ENCODE measurements around the gene MYPOP. TPM values are rescaled to one million over a fixed set of nuclear protein-coding genes. Genes with fewer than 3 reads are reported as not detected.
A peak's percentile ranks its signal among the peaks of the same experiment; 100 is the strongest.

Gene MYPOP
- total and polyA plus RNA-seq, 2 donors (not counting 3 experiments of a cell fraction or from before 2014, with no cell fraction given): 3.9 to 9.0 TPM

DNA sequence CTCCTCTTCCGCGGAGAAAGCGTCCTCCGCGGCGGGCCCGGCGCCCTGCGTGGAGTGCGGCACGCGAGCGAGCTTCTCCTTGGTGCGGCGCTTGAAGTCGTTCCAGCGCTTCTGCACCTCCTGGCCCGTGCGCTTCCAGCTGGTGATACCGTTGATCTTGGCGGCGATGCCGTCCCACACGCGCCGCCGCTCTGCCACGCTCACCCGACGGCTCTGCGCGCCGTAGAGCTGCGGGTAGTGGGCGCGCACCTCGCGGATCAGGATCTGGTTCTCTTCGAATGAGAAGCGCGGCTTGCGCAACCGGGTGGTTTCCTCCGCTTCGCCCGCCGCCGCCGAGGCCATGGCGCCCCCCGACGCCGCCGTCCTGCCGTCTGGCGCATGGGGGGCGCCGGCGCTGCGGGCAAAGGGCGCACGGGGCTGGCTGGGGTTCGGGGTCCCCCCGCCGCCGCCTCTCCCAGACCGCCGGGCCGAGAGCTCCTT lies 941 bp downstream of the MYPOP start:
- Histone ChIP-seq H3K9me1 (replicated peaks; ENCODE audit: control insufficient read depth, extremely low read depth, insufficient read depth, low read length) (no peaks in the 10 kb centered on the region), H4K20me1 (replicated peaks; ENCODE audit: control insufficient read depth, extremely low read depth, insufficient read depth, low read length) (no peaks in the 10 kb centered on the region), H3K36me3 (ENCODE audit: control insufficient read depth in 2 of 2, extremely low read depth in 1 of 2, insufficient read depth in 2 of 2, low read length in 2 of 2) (no peaks in the 10 kb centered on the region), H2AFZ (ENCODE audit: low read depth, low read length) (peak overlapping the region; percentile 84), H3K9me3 (replicated peaks; ENCODE audit: control insufficient read depth, insufficient read depth, low read length) (no peaks in the 10 kb centered on the region), H3K4me2 (ENCODE audit: insufficient read depth, low read length) (peak overlapping the region; percentile 20), H3K79me2 (ENCODE audit: control insufficient read depth, insufficient read depth, low read length) (no peaks in the 10 kb centered on the region), H3K27me3 (ENCODE audit: control insufficient read depth in 2 of 2, insufficient read depth in 2 of 2, low read length in 2 of 2) (no peaks in the 10 kb centered on the region), H3K9ac (replicated peaks; ENCODE audit: extremely low read depth, insufficient read depth, low read length) (no peak overlapping the region), H3K27ac (ENCODE audit: insufficient read depth, low read depth, low read length) (no peak overlapping the region), H3K4me1 (ENCODE audit: control insufficient read depth, extremely low read depth, insufficient read depth, low read length) (peaks cover 7% of the 10 kb centered on the region), H3K4me3 (replicated peaks in 1 of 3; ENCODE audit: insufficient read depth in 1 of 3, low read depth in 1 of 3, low read length in 3 of 3) (peak overlapping the region; percentile 38 to 95 (median 55))
- TF ChIP-seq GATA2 (IDR thresholded peaks at IDR 0.05; ENCODE audit: insufficient read depth, insufficient read length, low read depth, low read length): no peak
- no peak for TF ChIP-seq POLR2A (IDR thresholded peaks at IDR 0.05; ENCODE audit: low read depth, low read length)
- dilution Hi-C loops (cut with MboI; ENCODE audit: extremely low pct_ligation_motif_present, low sequenced_read_pairs): no loop called here
- FAIRE-seq: no peak
- no TSS peak for BruUV-seq (replicated peaks)
- POLR2A ChIA-PET: interaction anchor here (1.0 kb wide), 1 partner anchor 15 kb away, joined by 3 read pairs; the partner anchor contains the start of gene IRF2BP1
- intact Hi-C loops (cut with micrococcal nuclease): no loop called here
- peak; percentile 30 for DNase-seq (ENCODE audit: low read depth, low spot score)
- CTCF ChIA-PET: interaction anchor here (1.0 to 2.1 kb wide), 6 partner anchors 9 to 127 kb away, joined by 3 to 7 read pairs (median 4); partner anchors contain the start of gene CCDC61

DNA sequence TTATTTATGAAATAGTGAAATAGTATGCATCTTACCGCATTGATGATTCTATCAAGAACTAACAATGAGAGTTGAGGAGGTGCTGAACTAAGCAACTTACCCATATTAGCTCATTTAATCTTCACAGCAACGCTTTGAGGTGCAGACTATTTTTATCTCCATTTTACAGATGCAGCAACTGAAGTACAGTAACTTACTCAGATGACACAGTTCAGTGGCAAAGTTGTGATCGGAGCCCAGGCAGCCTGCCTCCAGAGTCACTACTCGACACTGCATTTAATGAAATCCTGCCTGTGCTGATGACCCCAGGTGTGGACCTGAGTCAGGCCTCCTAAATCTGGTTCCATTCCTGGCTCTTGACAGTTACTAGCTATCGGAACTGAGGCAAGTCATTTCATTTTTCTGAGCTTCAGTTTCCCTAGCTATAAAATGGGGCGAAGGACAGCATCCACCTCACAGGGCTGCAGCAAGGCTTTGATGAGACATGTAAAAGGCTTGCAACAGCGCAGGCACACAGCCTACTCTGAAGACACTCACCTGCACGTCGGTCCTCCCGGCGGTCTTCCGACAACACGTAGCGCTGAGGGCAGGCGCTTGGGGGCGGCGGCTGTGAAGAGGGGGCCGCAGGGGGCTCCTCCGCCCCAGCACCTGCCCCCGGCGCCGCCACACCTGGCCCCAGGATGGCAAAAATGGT lies 1.5 kb downstream of the MYPOP start:
- no peaks in the 10 kb centered on the region for H4K20me1 ChIP-seq (replicated peaks; ENCODE audit: control insufficient read depth, extremely low read depth, insufficient read depth, low read length)
- ChIA-PET CTCF (interaction anchor here (1.0 to 1.8 kb wide), 6 partner anchors 8 to 116 kb away, joined by 3 to 4 read pairs (median 4); partner anchors contain the start of gene CCDC61), POLR2A (interaction anchor here (1.0 kb wide), 1 partner anchor 15 kb away, joined by 3 read pairs; the partner anchor contains the start of gene IRF2BP1)
- no peak overlapping the region for H3K9ac ChIP-seq (replicated peaks; ENCODE audit: extremely low read depth, insufficient read depth, low read length)
- no peak for DNase-seq (ENCODE audit: low read depth, low spot score)
- BruUV-seq (replicated peaks): no TSS peak
- peak overlapping the region; percentile 20 for H3K4me2 ChIP-seq (ENCODE audit: insufficient read depth, low read length)
- intact Hi-C loops (cut with micrococcal nuclease): no loop called here
- TF ChIP-seq, protein P1, sequence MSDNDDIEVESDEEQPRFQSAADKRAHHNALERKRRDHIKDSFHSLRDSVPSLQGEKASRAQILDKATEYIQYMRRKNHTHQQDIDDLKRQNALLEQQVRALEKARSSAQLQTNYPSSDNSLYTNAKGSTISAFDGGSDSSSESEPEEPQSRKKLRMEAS (IDR thresholded peaks at IDR 0.05; ENCODE audit: insufficient read depth, insufficient read length): no peak
- TF ChIP-seq POLR2AphosphoS5 (IDR thresholded peaks at IDR 0.05; ENCODE audit: insufficient read depth, low read depth, low read length) (no peak), FOS (IDR thresholded peaks at IDR 0.05; ENCODE audit: borderline replicate concordance, insufficient read depth, low read length) (no peak), EZH2 (IDR thresholded peaks at IDR 0.05; ENCODE audit: borderline replicate concordance, low read depth, low read length, severe bottlenecking) (no peak), JUN (IDR thresholded peaks at IDR 0.05; ENCODE audit: borderline replicate concordance, insufficient read depth, insufficient read length, low read depth) (no peak), MYC (IDR thresholded peaks at IDR 0.05; ENCODE audit: low read depth, low read length) (no peak), POLR2A (IDR thresholded peaks at IDR 0.05; ENCODE audit: low read depth, low read length) (no peak), GATA2 (IDR thresholded peaks at IDR 0.05; ENCODE audit: insufficient read depth, insufficient read length, low read depth, low read length) (no peak)
- TF ChIP-seq, protein P2, sequence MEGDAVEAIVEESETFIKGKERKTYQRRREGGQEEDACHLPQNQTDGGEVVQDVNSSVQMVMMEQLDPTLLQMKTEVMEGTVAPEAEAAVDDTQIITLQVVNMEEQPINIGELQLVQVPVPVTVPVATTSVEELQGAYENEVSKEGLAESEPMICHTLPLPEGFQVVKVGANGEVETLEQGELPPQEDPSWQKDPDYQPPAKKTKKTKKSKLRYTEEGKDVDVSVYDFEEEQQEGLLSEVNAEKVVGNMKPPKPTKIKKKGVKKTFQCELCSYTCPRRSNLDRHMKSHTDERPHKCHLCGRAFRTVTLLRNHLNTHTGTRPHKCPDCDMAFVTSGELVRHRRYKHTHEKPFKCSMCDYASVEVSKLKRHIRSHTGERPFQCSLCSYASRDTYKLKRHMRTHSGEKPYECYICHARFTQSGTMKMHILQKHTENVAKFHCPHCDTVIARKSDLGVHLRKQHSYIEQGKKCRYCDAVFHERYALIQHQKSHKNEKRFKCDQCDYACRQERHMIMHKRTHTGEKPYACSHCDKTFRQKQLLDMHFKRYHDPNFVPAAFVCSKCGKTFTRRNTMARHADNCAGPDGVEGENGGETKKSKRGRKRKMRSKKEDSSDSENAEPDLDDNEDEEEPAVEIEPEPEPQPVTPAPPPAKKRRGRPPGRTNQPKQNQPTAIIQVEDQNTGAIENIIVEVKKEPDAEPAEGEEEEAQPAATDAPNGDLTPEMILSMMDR (IDR thresholded peaks at IDR 0.05; ENCODE audit: extremely low read depth in 1 of 2, insufficient read depth in 1 of 2, low read depth in 1 of 2, low read length in 2 of 2): no peak
- H3K27ac ChIP-seq (ENCODE audit: insufficient read depth, low read depth, low read length): no peak overlapping the region
- H2AFZ ChIP-seq (ENCODE audit: low read depth, low read length): no peak overlapping the region
- H3K36me3 ChIP-seq (ENCODE audit: control insufficient read depth in 2 of 2, extremely low read depth in 1 of 2, insufficient read depth in 2 of 2, low read length in 2 of 2): peaks cover 0 to 4% of the 10 kb centered on the region in 2 experiments
- H3K9me3 ChIP-seq (replicated peaks; ENCODE audit: control insufficient read depth, insufficient read depth, low read length): no peaks in the 10 kb centered on the region
- no peaks in the 10 kb centered on the region for H3K9me1 ChIP-seq (replicated peaks; ENCODE audit: control insufficient read depth, extremely low read depth, insufficient read depth, low read length)
- peaks cover 7% of the 10 kb centered on the region for H3K4me1 ChIP-seq (ENCODE audit: control insufficient read depth, extremely low read depth, insufficient read depth, low read length)
- dilution Hi-C loops (cut with MboI; ENCODE audit: extremely low pct_ligation_motif_present, low sequenced_read_pairs): no loop called here
- no peaks in the 10 kb centered on the region for H3K27me3 ChIP-seq (ENCODE audit: control insufficient read depth in 2 of 2, insufficient read depth in 2 of 2, low read length in 2 of 2)
- H3K79me2 ChIP-seq (ENCODE audit: control insufficient read depth, insufficient read depth, low read length): no peaks in the 10 kb centered on the region
- no peak for FAIRE-seq
- H3K4me3 ChIP-seq (replicated peaks in 1 of 3; ENCODE audit: insufficient read depth in 1 of 3, low read depth in 1 of 3, low read length in 3 of 3): peak overlapping the region in 2 of 3 experiments; percentile 38 to 55

All from endothelial cell of umbilical vein (primary cell).